H9 (cell line): ENCODE results near the gene MIER1. TPM values are rescaled to one million over a fixed set of nuclear protein-coding genes. Genes with fewer than 3 reads are reported as not detected.

ENCODE experiments used
- DNase-seq: peaks from one replicate; pipeline ENCODE4 v3.0.0-alpha.2; 2017
- H2AFZ ChIP-seq: one replicate; pipeline ENCODE4 v1.6.1; 2013; ENCODE audit warnings: mild to moderate bottlenecking, low read length, control low read depth, moderate library complexity
- H2AK5ac ChIP-seq: 2 replicates; pipeline ENCODE4 v1.6.1; 2013; ENCODE audit warnings: low read length, control low read depth, mixed read lengths; ENCODE audit not compliant: insufficient read length
- H2BK120ac ChIP-seq: one replicate; pipeline ENCODE4 v1.6.1; 2013; ENCODE audit warnings: low read depth, mild to moderate bottlenecking, low read length, control low read depth, inconsistent platforms; ENCODE audit not compliant: poor library complexity, severe bottlenecking
- H2BK12ac ChIP-seq: 2 replicates; pipeline ENCODE4 v1.6.1; 2013; ENCODE audit warnings: low read length, control low read depth, mixed read lengths, low read depth; ENCODE audit not compliant: insufficient read length
- H2BK15ac ChIP-seq: 2 replicates; pipeline ENCODE4 v1.6.1; 2013; ENCODE audit warnings: low read depth, low read length, control low read depth
- H2BK20ac ChIP-seq: one replicate; pipeline ENCODE4 v1.6.1; 2013; ENCODE audit warnings: low read depth, mild to moderate bottlenecking, low read length, control low read depth, inconsistent platforms; ENCODE audit not compliant: poor library complexity, severe bottlenecking
- H2BK5ac ChIP-seq: 2 replicates; pipeline ENCODE4 v1.6.1; 2013; ENCODE audit warnings: low read length, control low read depth, mixed read lengths; ENCODE audit not compliant: insufficient read length
- H3K14ac ChIP-seq: 2 replicates; pipeline ENCODE4 v1.6.1; 2013; ENCODE audit warnings: low read length, control low read depth; ENCODE audit not compliant: insufficient read depth
- H3K18ac ChIP-seq: 2 replicates; pipeline ENCODE4 v1.6.1; 2013; ENCODE audit warnings: low read depth, mild to moderate bottlenecking, mixed read lengths, low read length, control low read depth; ENCODE audit not compliant: insufficient read length
- H3K23ac ChIP-seq: 2 replicates; pipeline ENCODE4 v1.6.1; 2013; ENCODE audit warnings: low read length, control low read depth, mixed read lengths, low read depth; ENCODE audit not compliant: insufficient read length
- H3K23me2 ChIP-seq: 2 replicates; pipeline ENCODE4 v1.6.1; 2013; ENCODE audit warnings: low read depth, mild to moderate bottlenecking, mixed read lengths, low read length, control low read depth; ENCODE audit not compliant: insufficient read length, poor library complexity, severe bottlenecking
- H3K27ac ChIP-seq: 2 replicates; pipeline ENCODE4 v1.5.1; 2013; ENCODE audit warnings: low read length, control low read depth, mixed read lengths, low read depth; ENCODE audit not compliant: insufficient read length
- H3K27me3 ChIP-seq: 2 replicates; pipeline ENCODE4 v1.6.1; 2013; ENCODE audit warnings: low read length, control low read depth, inconsistent platforms; ENCODE audit not compliant: insufficient read depth
- H3K4ac ChIP-seq: 2 replicates; pipeline ENCODE4 v1.6.1; 2013; ENCODE audit warnings: low read depth, mild to moderate bottlenecking, control low read depth, inconsistent platforms, low read length, moderate library complexity
- H3K4me1 ChIP-seq: 2 replicates; pipeline ENCODE4 v1.6.1; 2013; ENCODE audit warnings: low read length, control low read depth, inconsistent platforms; ENCODE audit not compliant: insufficient read depth
- H3K4me2 ChIP-seq: 2 replicates; pipeline ENCODE4 v1.6.1; 2013; ENCODE audit warnings: low read length, control low read depth, mixed read lengths; ENCODE audit not compliant: insufficient read length, insufficient read depth
- H3K56ac ChIP-seq: 2 replicates; pipeline ENCODE4 v1.6.1; 2013; ENCODE audit warnings: low read depth, mild to moderate bottlenecking, mixed read lengths, low read length, control low read depth; ENCODE audit not compliant: insufficient read length
- H3K79me1 ChIP-seq: 2 replicates; pipeline ENCODE4 v1.6.1; 2013; ENCODE audit warnings: low read depth, mild to moderate bottlenecking, moderate library complexity, low read length, control low read depth, inconsistent platforms; ENCODE audit not compliant: insufficient read depth, poor library complexity, severe bottlenecking
- H3K79me2 ChIP-seq: 2 replicates; pipeline ENCODE4 v1.6.1; 2013; ENCODE audit warnings: low read length, control low read depth, inconsistent platforms; ENCODE audit not compliant: insufficient read depth
- H3K9ac ChIP-seq: 2 replicates; pipeline ENCODE4 v1.6.1; 2013; ENCODE audit warnings: low read length, control low read depth, mixed read lengths; ENCODE audit not compliant: insufficient read length; ENCODE audit errors: extremely low read depth
- H3K9me3 ChIP-seq: one replicate; pipeline ENCODE4 v1.6.1; 2013; ENCODE audit warnings: low read depth, low read length, inconsistent platforms; ENCODE audit not compliant: control insufficient read depth
- H3T11ph ChIP-seq: one replicate; pipeline ENCODE4 v1.6.1; 2013; ENCODE audit warnings: mild to moderate bottlenecking, low read length, control low read depth, inconsistent platforms
- H4K20me1 ChIP-seq: one replicate; pipeline ENCODE4 v1.6.1; 2013; ENCODE audit not compliant: control insufficient read depth, insufficient read length, insufficient read depth
- H4K5ac ChIP-seq: 2 replicates; pipeline ENCODE4 v1.6.1; 2013; ENCODE audit warnings: low read depth, mild to moderate bottlenecking, mixed read lengths, low read length, control low read depth; ENCODE audit not compliant: insufficient read length
- H4K8ac ChIP-seq: replicated peaks from 2 replicates; pipeline ENCODE4 v1.6.1; 2013; ENCODE audit warnings: low read length, control low read depth, mixed read lengths, low read depth; ENCODE audit not compliant: insufficient read length
- H4K91ac ChIP-seq: 2 replicates; pipeline ENCODE4 v1.6.1; 2013; ENCODE audit warnings: low read depth, mild to moderate bottlenecking, moderate library complexity, mixed read lengths, low read length, control low read depth; ENCODE audit not compliant: insufficient read length
- H3K27ac Mint-ChIP-seq, 3 experiments: 2 replicates in 2 of 3; 3 replicates in 1 of 3; pipeline ENCODE4 v1.8.0; 2020 to 2021; ENCODE audit warnings: mixed read lengths in 3 of 3, mild to moderate bottlenecking in 1 of 3, moderate library complexity in 1 of 3
- H3K27me3 Mint-ChIP-seq: 2 replicates; pipeline ENCODE4 v1.8.0; 2021; ENCODE audit warnings: low read depth, mild to moderate bottlenecking, moderate library complexity, mixed read lengths
- H3K36me3 Mint-ChIP-seq, 3 experiments: 2 replicates in 2 of 3; 3 replicates in 1 of 3; pipeline ENCODE4 v1.8.0; 2020 to 2021; ENCODE audit warnings: low read depth in 3 of 3, mixed read lengths in 3 of 3; ENCODE audit not compliant: insufficient read depth in 1 of 3
- H3K4me1 Mint-ChIP-seq, 2 experiments: 2 replicates each; pipeline ENCODE4 v1.8.0; 2020; ENCODE audit warnings: mixed read lengths in 2 of 2
- H3K4me3 Mint-ChIP-seq, 2 experiments: 2 replicates in 1 of 2; 3 replicates in 1 of 2; pipeline ENCODE4 v1.8.0; 2020 to 2021; ENCODE audit warnings: mild to moderate bottlenecking in 2 of 2, mixed read lengths in 2 of 2, moderate library complexity in 1 of 2
- H3K9me3 Mint-ChIP-seq, 2 experiments: 2 replicates in 1 of 2; 3 replicates in 1 of 2; pipeline ENCODE4 v1.8.0; 2020; ENCODE audit warnings: mild to moderate bottlenecking in 2 of 2, mixed read lengths in 2 of 2, moderate library complexity in 1 of 2
- CTCF ChIP-seq: fragments of 200-600 bp; sonication (generic); conservative IDR thresholded peaks from 3 replicates; pipeline ENCODE4 v1.8.0; 2021; ENCODE audit warnings: antibody characterized with exemption, mild to moderate bottlenecking
- WGBS: extraction: QIAGEN DNeasy Blood & Tissue Kit; methylation state at CpG from one replicate; pipeline ENCODE4 v1.1.7; 2013; ENCODE audit warnings: missing lambda C conversion rate, low lambda C conversion rate, mixed read lengths; ENCODE audit not compliant: insufficient read length; ENCODE audit errors: extremely low coverage; 5-methylcytosine and 5-hydroxymethylcytosine counted together
- total RNA-seq: library from RNA; stranded (reverse); gene quantifications from 2 replicates; pipeline ENCODE4 v1.2.1, GENCODE V29; 2021

Gene MIER1
- total RNA-seq, 1 experiment from 2014 or later, result 28.5 TPM

GRCh38 chr1:66999640-67000400, 75.0 kb downstream of the MIER1 start:
- no peak overlapping the region for H3K27ac Mint-ChIP-seq
- no peaks in the 10 kb centered on the region for H3K23me2 ChIP-seq
- H3K23ac ChIP-seq, result no peak overlapping the region
- no peaks in the 10 kb centered on the region for H3K4me1 ChIP-seq
- H3K18ac ChIP-seq, result no peak overlapping the region
- H4K8ac ChIP-seq, result no peak overlapping the region
- H3K4me2 ChIP-seq, result no peak overlapping the region
- H3K9me3 Mint-ChIP-seq, result no peaks in the 10 kb centered on the region
- no peak overlapping the region for H3T11ph ChIP-seq
- H4K5ac ChIP-seq, result no peak overlapping the region
- no peak overlapping the region for H4K91ac ChIP-seq
- no peaks in the 10 kb centered on the region for H3K79me1 ChIP-seq
- no peaks in the 10 kb centered on the region for H3K27me3 ChIP-seq
- no peak overlapping the region for H3K4ac ChIP-seq
- no peak overlapping the region for H2AK5ac ChIP-seq
- H3K27ac ChIP-seq, result no peak overlapping the region
- peaks cover 0 to 2% of the 10 kb centered on the region in 2 experiments; a peak in 1 of 4 replicates for H3K4me1 Mint-ChIP-seq
- H2BK120ac ChIP-seq, result no peak overlapping the region
- H3K56ac ChIP-seq, result no peak overlapping the region
- H3K4me3 Mint-ChIP-seq, result no peak overlapping the region
- no peak overlapping the region for H3K14ac ChIP-seq
- no peaks in the 10 kb centered on the region for H3K79me2 ChIP-seq
- TF ChIP-seq CTCF, result no peak
- H2BK20ac ChIP-seq, result no peak overlapping the region
- DNase-seq, result no peak
- H3K9me3 ChIP-seq, result no peaks in the 10 kb centered on the region
- no peak overlapping the region for H2BK5ac ChIP-seq
- no peak overlapping the region for H3K9ac ChIP-seq
- peaks cover 0 to 2% (median 0%) of the 10 kb centered on the region in 3 experiments; a peak in 1 of 7 replicates for H3K36me3 Mint-ChIP-seq
- H4K20me1 ChIP-seq, result no peaks in the 10 kb centered on the region
- H2BK15ac ChIP-seq, result no peak overlapping the region
- H3K27me3 Mint-ChIP-seq, result no peaks in the 10 kb centered on the region
- no peak overlapping the region for H2BK12ac ChIP-seq
- WGBS, result no CpG with 5 or more reads among the region's 7 CpGs
- H2AFZ ChIP-seq, result no peak overlapping the region
